Neutrophil (primary cell): ENCODE measurements around the gene LILRB3.
A peak's percentile ranks its signal among the peaks of the same experiment; 100 is the strongest.

Source experiments
- H3K27ac ChIP-seq: fragments of 200-600 bp; sonication (generic); 2 replicates; pipeline ENCODE4 v1.5.1; 2016; ENCODE audit warnings: mild to moderate bottlenecking, moderate library complexity
- H3K27me3 ChIP-seq: fragments of 200-600 bp; sonication (generic); 2 replicates; pipeline ENCODE4 v1.6.0; 2016; ENCODE audit warnings: mild to moderate bottlenecking
- H3K36me3 ChIP-seq: fragments of 200-600 bp; sonication (generic); 2 replicates; pipeline ENCODE4 v1.5.1; 2017
- H3K4me1 ChIP-seq, 2 experiments: fragments of 200-600 bp in 1 of 2; sonication (generic) in 1 of 2; 1 replicate in 1 of 2; 2 replicates in 1 of 2; pipeline versions ENCODE4 v1.5.1 to v1.6.1; 2013 to 2016; ENCODE audit warnings: low read depth in 1 of 2, low read length in 1 of 2, mild to moderate bottlenecking in 1 of 2, moderate library complexity in 1 of 2; ENCODE audit not compliant: control insufficient read depth in 1 of 2, insufficient read depth in 1 of 2
- H3K4me3 ChIP-seq, 2 experiments: fragments of 200-600 bp in 1 of 2; sonication (generic) in 1 of 2; 1 replicate in 1 of 2; 2 replicates in 1 of 2; pipeline ENCODE4 v1.5.1; 2013 to 2016; ENCODE audit warnings: low read depth in 1 of 2, low read length in 1 of 2, mild to moderate bottlenecking in 1 of 2, moderate library complexity in 1 of 2
- H3K9me3 ChIP-seq: fragments of 200-600 bp; sonication (generic); 2 replicates; pipeline ENCODE4 v1.5.1; 2016
- CTCF ChIP-seq: fragments of 200-600 bp; sonication (generic); IDR thresholded peaks from 2 replicates; pipeline ENCODE4 v1.5.1; 2016; ENCODE audit warnings: antibody characterized with exemption

The LILRB3 gene

GRCh38 chr19:54179921-54180461, 42.8 kb downstream of the LILRB3 start:
- Histone ChIP-seq H3K27me3 (no peaks in the 10 kb centered on the region), H3K9me3 (no peaks in the 10 kb centered on the region), H3K36me3 (peaks cover 96% of the 10 kb centered on the region), H3K27ac (peak overlapping the region; percentile 50), H3K4me3 (no peak overlapping the region), H3K4me1 (peaks cover 6 to 7% of the 10 kb centered on the region in 2 experiments)
- TF ChIP-seq CTCF, result peak; percentile 22

- Histone ChIP-seq H3K4me3 (no peak overlapping the region), H3K4me1 (peaks cover 6 to 7% of the 10 kb centered on the region in 2 experiments), H3K36me3 (peaks cover 95% of the 10 kb centered on the region), H3K9me3 (no peaks in the 10 kb centered on the region), H3K27me3 (no peaks in the 10 kb centered on the region), H3K27ac (peak overlapping the region; percentile 50)
- no peak for TF ChIP-seq CTCF
Measured at GRCh38 chr19:54179262-54179852, 43.5 kb downstream of the LILRB3 start.

- no peak overlapping the region for H3K27ac ChIP-seq
- TF ChIP-seq CTCF, result no peak
- no peaks in the 10 kb centered on the region for H3K9me3 ChIP-seq
- H3K36me3 ChIP-seq, result peaks cover 95% of the 10 kb centered on the region
- H3K4me1 ChIP-seq, result peaks cover 7 to 8% of the 10 kb centered on the region in 2 experiments
- no peak overlapping the region for H3K4me3 ChIP-seq
- no peaks in the 10 kb centered on the region for H3K27me3 ChIP-seq
Measured at GRCh38 chr19:54178581-54179261, 44.1 kb downstream of the LILRB3 start.

GRCh38 chr19:54173951-54174834, 48.6 kb downstream of the LILRB3 start:
- no peak overlapping the region for H3K4me3 ChIP-seq
- TF ChIP-seq CTCF, result no peak
- H3K27ac ChIP-seq, result peak overlapping the region; percentile 43
- peaks cover 58% of the 10 kb centered on the region for H3K36me3 ChIP-seq
- no peaks in the 10 kb centered on the region for H3K9me3 ChIP-seq
- H3K4me1 ChIP-seq, result peaks cover 9 to 16% of the 10 kb centered on the region in 2 experiments
- H3K27me3 ChIP-seq, result no peaks in the 10 kb centered on the region

GRCh38 chr19:54173359-54173699, 49.5 kb downstream of the LILRB3 start:
- Histone ChIP-seq H3K27ac (peak overlapping the region; percentile 43), H3K36me3 (peaks cover 50% of the 10 kb centered on the region), H3K27me3 (no peaks in the 10 kb centered on the region), H3K9me3 (no peaks in the 10 kb centered on the region), H3K4me3 (no peak overlapping the region), H3K4me1 (peaks cover 11 to 19% of the 10 kb centered on the region in 2 experiments)
- TF ChIP-seq CTCF, result no peak
